Islet precursor cell (in vitro differentiated cells): Measurements from ENCODE around the gene MYO6.

ENCODE experiments used
- DNase-seq: peaks from one replicate; pipeline ENCODE4 v3.0.0-alpha.2; 2018

Gene MYO6

DNA sequence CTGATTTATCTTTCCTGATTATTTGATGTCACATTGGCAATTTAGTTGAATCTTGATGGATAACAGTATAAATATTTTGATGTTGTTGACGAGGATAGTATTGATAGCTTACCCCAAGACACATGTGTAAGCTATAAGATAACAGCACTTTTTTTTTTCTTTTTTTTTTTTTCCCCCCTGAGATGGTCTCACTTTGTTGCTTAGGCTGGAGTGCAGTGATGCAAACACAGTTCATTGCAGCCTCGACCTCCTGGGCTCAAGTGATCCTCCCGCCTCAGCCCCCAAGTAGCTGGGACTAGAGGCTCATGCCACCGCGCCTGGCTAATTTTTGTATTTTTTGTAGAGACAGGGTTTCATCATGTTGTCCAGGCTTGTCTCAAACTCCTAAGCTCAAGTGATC, 21.8 kb downstream of the MYO6 start:
- no peak for DNase-seq

GRCh38 chr6:75775219-75775618, 26.2 kb downstream of the MYO6 start:
- DNase-seq, result no peak

GRCh38 chr6:75776461-75776860, 27.4 kb downstream of the MYO6 start:
- DNase-seq, result no peak

DNA sequence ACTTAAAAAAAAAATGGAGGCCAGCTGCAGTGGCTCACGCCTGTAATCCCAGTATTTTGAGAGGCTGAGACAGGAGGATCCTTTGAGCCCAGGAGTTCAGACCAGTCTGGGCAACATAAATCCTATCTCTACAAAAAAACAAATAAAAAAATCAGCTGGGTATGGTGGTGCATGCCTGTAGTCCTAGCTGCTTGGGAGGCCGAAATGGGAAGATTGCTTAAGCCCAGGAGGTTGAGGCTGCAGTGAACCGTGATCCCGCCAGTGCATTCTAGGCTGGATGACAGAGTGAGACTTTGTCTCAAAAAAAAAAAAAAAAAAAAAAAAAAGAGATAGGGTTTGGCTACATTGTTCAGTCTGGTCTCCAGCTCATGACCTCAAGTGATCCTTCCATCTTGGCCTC, 29.7 kb downstream of the MYO6 start:
- no peak for DNase-seq

- no peak for DNase-seq
These were observed 37.1 kb downstream of the MYO6 start for GRCh38 chr6:75786152-75786551.

GRCh38 chr6:75788894-75789293, 39.9 kb downstream of the MYO6 start:
- DNase-seq, result no peak

- no peak for DNase-seq
These were observed 42.8 kb downstream of the MYO6 start for GRCh38 chr6:75791881-75792280.

DNA sequence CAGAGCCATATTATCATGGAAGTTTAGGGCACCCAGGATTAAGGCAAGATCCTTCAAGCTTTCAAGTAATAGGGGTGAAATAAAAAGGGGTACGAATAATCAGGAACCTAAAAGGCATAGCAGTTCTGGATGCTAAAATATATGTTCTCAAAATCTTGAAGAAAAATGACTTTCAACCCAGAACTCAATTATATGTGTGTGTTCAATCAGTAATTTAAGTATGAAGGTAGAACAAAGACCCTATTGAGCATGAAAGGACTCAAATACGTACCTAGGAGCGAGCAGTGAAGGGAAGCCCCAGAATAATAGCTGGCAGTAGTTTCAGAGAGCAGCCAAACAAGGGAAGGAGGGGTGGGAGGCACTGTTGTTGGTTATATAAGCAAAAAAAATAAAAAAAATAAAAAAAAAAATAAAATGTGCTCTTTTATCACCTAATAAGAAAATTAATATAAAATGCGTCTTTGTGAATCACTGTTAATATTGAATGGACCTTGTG, 45.4 kb downstream of the MYO6 start:
- DNase-seq, result no peak

DNA sequence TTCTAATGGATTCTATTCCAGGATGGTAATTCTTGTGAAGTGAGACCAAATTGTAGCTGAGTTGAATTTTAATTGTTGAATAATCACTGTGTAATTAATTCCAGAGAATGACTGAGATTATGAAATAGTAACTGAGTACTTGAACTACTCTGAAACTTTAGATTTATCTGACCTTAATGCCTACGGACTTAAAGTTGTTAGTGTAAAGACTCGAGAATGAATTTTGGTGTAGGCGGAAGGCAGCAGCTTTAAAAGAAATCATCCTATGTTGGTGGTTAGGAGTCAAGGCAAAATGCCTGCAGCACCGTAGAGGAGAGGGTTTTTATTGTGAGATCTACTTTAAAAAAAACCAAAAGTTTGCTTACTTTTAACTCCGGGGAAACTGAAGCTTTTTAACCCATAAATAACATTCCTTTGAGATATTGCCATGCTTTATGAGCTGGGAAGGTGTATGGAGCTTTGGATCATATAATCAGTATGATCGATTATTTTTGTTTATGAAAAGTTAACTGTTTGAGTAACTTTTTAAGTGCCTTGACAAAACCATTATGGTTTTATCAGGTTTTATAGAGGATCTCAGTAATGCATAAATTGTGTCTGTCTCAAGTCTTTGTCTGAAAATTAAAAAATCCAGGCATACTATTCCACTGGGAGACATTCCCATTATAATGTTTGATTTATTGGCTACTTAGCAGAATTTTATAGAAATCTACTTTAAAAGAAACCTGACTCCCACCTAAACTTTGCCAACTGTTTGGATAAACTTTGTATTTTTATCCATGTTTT, 46.1 kb downstream of the MYO6 start:
- no peak for DNase-seq

GRCh38 chr6:75796723-75797122, 47.7 kb downstream of the MYO6 start:
- DNase-seq, result no peak

- no peak for DNase-seq
These were observed 51.1 kb downstream of the MYO6 start for GRCh38 chr6:75800133-75800532.

DNA sequence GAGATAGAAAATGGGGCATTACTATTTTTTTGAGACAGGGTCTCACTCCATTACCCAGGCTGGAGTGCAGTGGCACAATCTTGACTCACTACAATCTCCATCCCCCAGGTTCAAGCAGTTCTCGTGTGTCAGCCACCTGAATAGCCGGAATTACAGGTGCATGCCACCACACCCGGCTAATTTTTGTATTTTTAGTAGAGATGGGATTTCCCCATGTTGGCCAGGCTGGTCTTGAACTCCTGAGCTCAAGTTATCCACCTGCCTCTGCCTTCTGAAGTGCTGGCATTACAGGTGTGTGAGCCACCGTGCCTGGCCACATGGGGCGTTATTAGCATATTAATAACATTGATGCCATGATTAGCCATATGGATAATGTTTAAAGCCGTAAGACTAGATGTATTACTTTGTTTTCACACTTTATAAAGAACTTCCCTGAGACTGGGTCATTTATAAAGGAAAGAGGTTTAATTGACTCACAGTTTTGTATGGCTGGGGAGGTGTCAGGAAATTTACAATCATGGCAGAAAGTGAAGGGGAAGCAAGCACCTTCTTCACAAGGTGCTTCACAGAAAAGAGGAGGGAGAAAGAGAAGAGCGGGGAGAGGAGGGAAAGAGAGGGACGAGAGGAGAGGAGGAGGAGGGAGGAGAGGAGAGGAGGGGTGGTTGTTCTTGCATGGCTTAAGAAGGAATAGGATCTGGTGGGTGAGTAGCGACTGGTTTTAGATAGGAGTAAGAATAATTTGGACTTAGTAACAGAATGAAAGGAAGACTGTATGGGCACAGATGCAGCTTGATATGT, 51.9 kb downstream of the MYO6 start:
- no peak for DNase-seq

DNA sequence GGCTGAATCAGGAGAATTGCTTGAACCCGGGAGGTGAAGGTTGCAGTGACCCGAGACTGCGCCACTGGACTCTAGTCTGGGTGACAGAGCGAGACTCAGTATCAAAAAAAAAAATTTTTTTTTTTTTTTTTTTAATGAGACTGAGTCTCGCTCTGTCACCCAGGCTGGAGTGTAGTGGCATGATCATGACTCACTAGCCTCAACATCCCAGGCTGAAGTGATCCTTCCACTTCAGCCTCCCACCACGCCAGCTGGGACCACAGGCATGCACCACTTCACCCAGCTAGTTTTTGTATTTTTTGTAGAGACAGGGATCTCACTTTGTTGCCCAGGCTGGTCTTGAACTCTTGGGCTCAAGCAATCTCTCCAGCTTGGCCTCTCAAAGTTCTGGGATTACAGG, 53.3 kb downstream of the MYO6 start:
- no peak for DNase-seq

DNA sequence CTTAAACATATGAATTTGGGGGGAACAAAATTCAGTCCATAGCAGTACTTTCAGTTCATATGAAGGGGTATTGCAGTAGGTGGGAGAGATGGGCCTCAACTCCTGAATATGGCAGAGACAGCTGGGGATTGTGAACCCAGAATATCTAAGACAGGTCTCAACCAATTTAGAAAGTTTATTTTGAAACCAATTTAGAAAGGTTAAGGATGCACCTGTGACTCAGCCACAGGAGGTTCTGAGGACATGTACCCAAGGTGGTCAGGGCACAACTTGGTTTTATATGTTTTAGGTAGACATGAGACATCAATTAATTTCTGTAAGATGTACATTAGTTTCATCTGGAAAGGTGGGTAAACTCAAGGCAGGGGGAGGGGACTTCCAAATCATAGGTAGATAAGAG, 59.5 kb downstream of the MYO6 start:
- no peak for DNase-seq

- no peak for DNase-seq
These were observed 63.5 kb downstream of the MYO6 start for GRCh38 chr6:75812560-75812959.

DNA sequence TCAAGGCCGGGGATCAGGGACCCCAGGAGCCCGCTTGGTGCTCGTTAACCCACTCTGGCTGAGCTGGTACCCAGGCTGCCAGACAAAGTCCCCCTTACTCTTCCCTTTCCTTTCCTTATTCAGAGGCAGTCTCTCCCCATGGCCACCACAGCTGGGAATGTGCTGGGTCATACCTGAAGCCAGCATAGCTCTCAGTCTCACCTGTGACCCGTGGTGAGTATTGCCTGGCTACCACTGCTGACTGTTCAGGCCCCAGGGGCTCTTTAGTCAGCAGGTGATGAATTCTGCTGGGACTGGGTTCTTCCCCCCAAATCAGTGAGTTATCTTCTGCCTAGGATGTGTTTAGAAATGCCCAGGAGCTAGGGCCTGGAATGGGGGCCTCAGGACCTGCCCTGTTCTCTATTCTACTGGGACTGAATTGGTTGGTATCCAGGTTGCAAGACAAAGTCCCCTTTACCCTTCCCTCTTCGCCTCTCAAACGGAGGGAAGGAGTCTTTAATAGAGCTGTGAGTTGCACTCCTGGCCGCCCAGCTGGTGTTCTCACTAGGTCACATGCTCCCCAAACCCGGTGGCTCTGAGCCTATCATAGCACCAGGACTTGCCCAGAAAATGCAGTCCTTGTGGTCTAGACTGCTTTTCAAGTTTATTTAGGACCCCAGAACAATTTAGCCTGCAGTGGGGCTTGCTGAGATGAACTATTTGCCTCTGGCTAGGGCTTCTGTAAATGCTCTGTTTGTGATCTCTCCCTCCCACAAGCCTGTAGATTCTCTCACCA, 64.6 kb downstream of the MYO6 start:
- peak; percentile 84 for DNase-seq

- DNase-seq, result no peak
These were observed 66.7 kb downstream of the MYO6 start for GRCh38 chr6:75815756-75816155.

DNA sequence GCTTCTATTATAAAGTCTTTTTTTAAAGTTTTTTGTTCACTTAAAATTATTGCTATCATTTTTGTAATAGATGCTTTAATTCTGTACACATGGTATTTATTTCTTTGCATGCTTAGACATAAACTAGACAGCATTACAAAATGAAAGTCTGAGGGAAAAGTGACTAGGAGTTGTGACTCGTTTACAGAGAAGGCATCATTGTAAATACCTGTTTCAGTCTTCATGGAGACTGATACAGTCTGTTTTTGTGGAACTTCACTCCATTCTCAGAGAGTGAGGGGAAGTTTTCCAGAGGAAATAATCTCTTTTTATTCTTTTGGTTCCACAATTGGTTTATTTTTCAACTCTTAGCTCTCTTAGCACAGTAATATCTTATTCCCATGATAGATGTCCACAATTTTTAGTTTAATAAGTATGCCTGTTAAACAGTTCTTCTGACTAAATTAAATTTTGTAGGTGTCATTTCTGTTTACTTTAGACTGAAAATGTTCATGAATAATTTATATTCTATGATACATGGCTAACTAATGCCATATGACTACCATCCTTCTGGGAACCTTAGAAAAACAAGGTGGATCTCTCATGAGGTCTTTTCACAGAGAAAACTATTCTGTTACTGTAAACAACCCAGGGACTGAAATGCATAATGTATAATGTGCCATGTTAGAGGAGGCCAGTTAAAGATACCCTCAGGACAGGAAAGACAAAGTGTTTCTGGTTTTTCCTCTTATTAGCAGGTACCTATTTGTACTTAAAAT, 69.2 kb downstream of the MYO6 start:
- DNase-seq, result no peak

- DNase-seq, result no peak
These were observed 70.9 kb downstream of the MYO6 start for GRCh38 chr6:75819776-75820487.

DNA sequence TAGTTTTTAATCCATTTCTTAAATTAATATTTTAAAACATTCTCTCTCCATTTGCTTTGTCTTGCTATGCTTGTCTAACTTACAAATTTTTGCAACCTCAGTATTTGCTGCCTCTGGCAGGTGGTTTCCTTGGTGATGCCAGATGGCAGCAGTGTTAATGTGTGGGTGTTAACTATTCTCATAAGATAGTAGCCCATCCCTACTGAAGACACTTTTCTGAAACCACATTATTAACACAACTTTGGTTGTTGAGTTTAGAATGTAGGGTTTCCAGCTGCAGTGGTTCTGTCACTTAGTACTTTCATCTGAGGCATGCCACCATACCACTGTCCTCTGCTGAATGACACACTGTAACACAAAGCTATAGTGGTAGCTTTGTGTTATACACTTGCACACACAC, 75.1 kb downstream of the MYO6 start:
- no peak for DNase-seq

DNA sequence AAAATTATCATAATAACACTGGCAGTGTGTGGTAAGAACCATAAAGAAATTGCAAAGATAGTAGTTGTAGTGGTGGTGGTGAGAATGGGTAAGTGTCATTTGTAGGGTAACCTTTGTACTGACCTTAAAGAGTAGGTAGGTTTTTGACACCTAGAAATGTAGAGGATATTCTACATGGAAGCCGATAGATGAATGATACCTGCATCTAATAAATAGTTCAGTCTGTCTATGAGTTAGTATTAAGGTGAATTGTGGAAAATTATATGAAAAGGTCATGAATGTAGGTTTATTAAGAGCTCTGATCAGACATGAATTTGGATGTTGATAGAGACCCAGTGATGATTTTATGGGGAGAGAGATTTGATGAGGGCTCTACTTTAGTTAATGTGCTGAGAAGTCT, 78.1 kb downstream of the MYO6 start:
- no peak for DNase-seq
